MM.1S (cell line): ENCODE data around the gene DTD1.

ENCODE experiments used
- CTCF ChIP-seq: fragments of 300-600 bp; sonication (generic); IDR thresholded peaks from 2 replicates; pipeline ENCODE4 v1.5.1; 2016; ENCODE audit warnings: antibody characterized with exemption, low read length, mixed read lengths
- EZH2 ChIP-seq: fragments of 300-600 bp; sonication (generic); optimal IDR thresholded peaks from 2 replicates; pipeline ENCODE3; 2017; ENCODE audit warnings: low read depth, mild to moderate bottlenecking, antibody characterized with exemption, low read length, mixed read lengths

- TF ChIP-seq CTCF, result peak; percentile 34
- TF ChIP-seq EZH2, result no peak
Observed at GRCh38 chr20:18793625-18794427, 206.0 kb downstream of the DTD1 start.
